SK-N-SH (cell line): Measurements from ENCODE around the gene LRMDA.

Experiments used
- NFIC ChIP-seq: IDR thresholded peaks from 2 replicates; pipeline ENCODE4 v1.4.0; 2012; ENCODE audit warnings: borderline replicate concordance
- TAF1 ChIP-seq: IDR thresholded peaks from 2 replicates; pipeline ENCODE4 v1.6.1; 2012; ENCODE audit warnings: low read depth, mild to moderate bottlenecking, low read length, moderate library complexity, borderline replicate concordance
- TF ChIP-seq, protein P1 (sequence below): IDR thresholded peaks from 2 replicates; pipeline ENCODE4 v1.4.0; 2012; ENCODE audit warnings: low read depth
- TF ChIP-seq, protein P2 (sequence below): fragments of 200-600 bp; sonication (generic); IDR thresholded peaks from 2 replicates; pipeline ENCODE4 v1.6.1; 2017; ENCODE audit warnings: antibody characterized with exemption, mild to moderate bottlenecking, moderate library complexity
- TF ChIP-seq, protein P3 (sequence below): IDR thresholded peaks from 2 replicates; pipeline ENCODE4 v1.4.0; 2012; ENCODE audit warnings: low read depth, borderline replicate concordance

DNA sequence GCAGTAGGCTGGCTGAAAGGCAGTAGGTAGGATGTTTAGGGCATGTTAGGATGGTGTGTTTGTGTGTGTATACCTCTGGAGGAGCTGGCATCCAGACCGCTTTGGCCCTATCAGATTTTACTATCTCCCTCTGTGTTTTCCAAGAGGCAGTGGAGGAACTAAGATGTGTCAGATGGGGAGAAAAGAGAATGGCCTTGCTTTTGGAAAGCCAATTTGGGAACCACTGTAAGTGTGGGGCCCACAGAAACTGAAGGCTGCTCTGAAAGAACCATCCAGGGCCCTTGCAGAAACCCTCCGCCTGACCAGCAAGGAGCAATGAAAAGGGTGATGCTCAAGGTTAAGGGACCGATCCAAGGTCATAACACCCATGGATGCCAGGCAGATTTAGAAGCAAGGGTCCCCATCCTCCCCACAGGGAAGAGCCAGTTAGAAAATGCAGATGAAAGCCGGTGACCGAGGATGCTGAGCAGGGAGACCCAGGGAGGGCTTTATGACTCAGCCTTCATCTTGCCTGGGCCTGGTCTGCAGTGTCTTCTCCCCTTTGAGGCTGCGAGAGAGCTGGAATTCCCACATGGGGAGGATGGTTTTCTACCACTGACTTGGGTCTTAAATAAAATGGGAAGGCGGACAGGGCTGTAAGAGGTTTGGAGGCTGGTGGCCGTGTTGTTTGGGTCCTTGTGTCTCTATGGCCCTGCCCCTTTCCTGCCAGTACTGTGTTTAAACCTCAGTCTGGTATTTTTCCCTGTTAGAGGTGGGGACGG lies 275.8 kb downstream of the LRMDA start:
- TF ChIP-seq, protein P1, sequence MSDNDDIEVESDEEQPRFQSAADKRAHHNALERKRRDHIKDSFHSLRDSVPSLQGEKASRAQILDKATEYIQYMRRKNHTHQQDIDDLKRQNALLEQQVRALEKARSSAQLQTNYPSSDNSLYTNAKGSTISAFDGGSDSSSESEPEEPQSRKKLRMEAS = no peak
- TF ChIP-seq, protein P2, sequence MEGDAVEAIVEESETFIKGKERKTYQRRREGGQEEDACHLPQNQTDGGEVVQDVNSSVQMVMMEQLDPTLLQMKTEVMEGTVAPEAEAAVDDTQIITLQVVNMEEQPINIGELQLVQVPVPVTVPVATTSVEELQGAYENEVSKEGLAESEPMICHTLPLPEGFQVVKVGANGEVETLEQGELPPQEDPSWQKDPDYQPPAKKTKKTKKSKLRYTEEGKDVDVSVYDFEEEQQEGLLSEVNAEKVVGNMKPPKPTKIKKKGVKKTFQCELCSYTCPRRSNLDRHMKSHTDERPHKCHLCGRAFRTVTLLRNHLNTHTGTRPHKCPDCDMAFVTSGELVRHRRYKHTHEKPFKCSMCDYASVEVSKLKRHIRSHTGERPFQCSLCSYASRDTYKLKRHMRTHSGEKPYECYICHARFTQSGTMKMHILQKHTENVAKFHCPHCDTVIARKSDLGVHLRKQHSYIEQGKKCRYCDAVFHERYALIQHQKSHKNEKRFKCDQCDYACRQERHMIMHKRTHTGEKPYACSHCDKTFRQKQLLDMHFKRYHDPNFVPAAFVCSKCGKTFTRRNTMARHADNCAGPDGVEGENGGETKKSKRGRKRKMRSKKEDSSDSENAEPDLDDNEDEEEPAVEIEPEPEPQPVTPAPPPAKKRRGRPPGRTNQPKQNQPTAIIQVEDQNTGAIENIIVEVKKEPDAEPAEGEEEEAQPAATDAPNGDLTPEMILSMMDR = no peak
- TF ChIP-seq TAF1 (no peak), NFIC (no peak)
- TF ChIP-seq, protein P3, sequence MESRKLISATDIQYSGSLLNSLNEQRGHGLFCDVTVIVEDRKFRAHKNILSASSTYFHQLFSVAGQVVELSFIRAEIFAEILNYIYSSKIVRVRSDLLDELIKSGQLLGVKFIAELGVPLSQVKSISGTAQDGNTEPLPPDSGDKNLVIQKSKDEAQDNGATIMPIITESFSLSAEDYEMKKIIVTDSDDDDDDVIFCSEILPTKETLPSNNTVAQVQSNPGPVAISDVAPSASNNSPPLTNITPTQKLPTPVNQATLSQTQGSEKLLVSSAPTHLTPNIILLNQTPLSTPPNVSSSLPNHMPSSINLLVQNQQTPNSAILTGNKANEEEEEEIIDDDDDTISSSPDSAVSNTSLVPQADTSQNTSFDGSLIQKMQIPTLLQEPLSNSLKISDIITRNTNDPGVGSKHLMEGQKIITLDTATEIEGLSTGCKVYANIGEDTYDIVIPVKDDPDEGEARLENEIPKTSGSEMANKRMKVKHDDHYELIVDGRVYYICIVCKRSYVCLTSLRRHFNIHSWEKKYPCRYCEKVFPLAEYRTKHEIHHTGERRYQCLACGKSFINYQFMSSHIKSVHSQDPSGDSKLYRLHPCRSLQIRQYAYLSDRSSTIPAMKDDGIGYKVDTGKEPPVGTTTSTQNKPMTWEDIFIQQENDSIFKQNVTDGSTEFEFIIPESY = no peak
